ENCODE results near the gene PLEKHA4. TPM values are rescaled to one million over a fixed set of nuclear protein-coding genes. Genes with fewer than 3 reads are reported as not detected.

The PLEKHA4 gene
- total and polyA plus RNA-seq, 9 of the 15 experiments (the other 6 are each of a cell fraction or from before 2014, with no cell fraction given) = 0.07 to 30.8 (median 11.4) TPM

GRCh38 chr19:48878196-48879024 is 10.0 kb upstream of the PLEKHA4 start (continued):
- TF ChIP-seq HDAC2 (IDR thresholded peaks at IDR 0.05) (peak; percentile 99), NR2C1 (IDR thresholded peaks at IDR 0.05) (peak; percentile 62), NR2C1 (tag; IDR thresholded peaks at IDR 0.05) (peak; percentile 79), TCF7 (IDR thresholded peaks at IDR 0.05; ENCODE audit: borderline replicate concordance) (peak; percentile 74; the same call in 1 of the 2 replicates), MEF2A (IDR thresholded peaks at IDR 0.05; ENCODE audit: control insufficient read depth, low read depth, low read length) (peak; percentile 88), ZNF79 (CRISPR knock-in tag; IDR thresholded peaks at IDR 0.05; ENCODE audit: low read depth) (no peak), BRF1 (IDR thresholded peaks at IDR 0.05; ENCODE audit: borderline replicate concordance, extremely low read depth, insufficient read length) (no peak), CBFA2T3 (IDR thresholded peaks at IDR 0.05) (peak; percentile 100), RBM34 (IDR thresholded peaks at IDR 0.05; ENCODE audit: borderline replicate concordance, insufficient read depth, low read length) (no peak), ZNF280B (CRISPR knock-in tag; IDR thresholded peaks at IDR 0.05) (no peak), KAT7 (CRISPR knock-in tag; IDR thresholded peaks at IDR 0.05; ENCODE audit: borderline replicate concordance) (peak; percentile 33; the same call in 1 of the 2 replicates), PHF21A (IDR thresholded peaks at IDR 0.05; ENCODE audit: borderline replicate concordance, low read depth) (peak; percentile 86; the same call in 1 of the 2 replicates), BMI1 (IDR thresholded peaks at IDR 0.05; ENCODE audit: low read length) (no peak), MEIS2 (IDR thresholded peaks at IDR 0.05; ENCODE audit: partially characterized antibody) (peak; percentile 54), XRCC4 (IDR thresholded peaks at IDR 0.05; ENCODE audit: extremely low read depth, insufficient read depth, insufficient read length) (no peak), HMGN3 (IDR thresholded peaks at IDR 0.05; ENCODE audit: borderline replicate concordance, extremely low read depth, insufficient read length, low read depth, low read length) (peak; percentile 75), E2F3 (CRISPR knock-in tag; IDR thresholded peaks at IDR 0.05) (no peak), POLR2H (tag; IDR thresholded peaks at IDR 0.05; ENCODE audit: low read depth) (peak; percentile 93)
